ENCODE data around the gene PLXDC2. TPM values are rescaled to one million over a fixed set of nuclear protein-coding genes. Genes with fewer than 3 reads are reported as not detected.

The PLXDC2 gene
- total RNA-seq, 1 experiment from 2014 or later: 2.8 TPM

GRCh38 chr10:19857876-19858275, 41.6 kb downstream of the PLXDC2 start:
- no peak for DNase-seq (ENCODE audit: low read depth)

GRCh38 chr10:19860107-19860506, 43.9 kb downstream of the PLXDC2 start:
- no peak for DNase-seq (ENCODE audit: low read depth)

- DNase-seq (ENCODE audit: low read depth): no peak
Measured at GRCh38 chr10:19862811-19863515, 46.7 kb downstream of the PLXDC2 start.

GRCh38 chr10:19865676-19866075, 49.4 kb downstream of the PLXDC2 start:
- no peak for DNase-seq (ENCODE audit: low read depth)

GRCh38 chr10:19869370-19869769, 53.1 kb downstream of the PLXDC2 start:
- no peak for DNase-seq (ENCODE audit: low read depth)

- DNase-seq (ENCODE audit: low read depth): no peak
Measured at GRCh38 chr10:19872504-19873271, 56.5 kb downstream of the PLXDC2 start.

- no peak for DNase-seq (ENCODE audit: low read depth)
Measured at GRCh38 chr10:19874190-19874589, 58.0 kb downstream of the PLXDC2 start.

- DNase-seq (ENCODE audit: low read depth): peak; percentile 18
Measured at GRCh38 chr10:19874791-19875190, 58.6 kb downstream of the PLXDC2 start.

GRCh38 chr10:19876570-19876969, 60.3 kb downstream of the PLXDC2 start:
- DNase-seq (ENCODE audit: low read depth): no peak

GRCh38 chr10:19877466-19878255, 61.4 kb downstream of the PLXDC2 start:
- DNase-seq (ENCODE audit: low read depth): no peak

- no peak for DNase-seq (ENCODE audit: low read depth)
Measured at GRCh38 chr10:19882621-19883020, 66.4 kb downstream of the PLXDC2 start.

GRCh38 chr10:19888061-19888660, 71.9 kb downstream of the PLXDC2 start:
- DNase-seq (ENCODE audit: low read depth): no peak

GRCh38 chr10:19889256-19889655, 73.0 kb downstream of the PLXDC2 start:
- DNase-seq (ENCODE audit: low read depth): peak; percentile 38

GRCh38 chr10:19891429-19891828, 75.2 kb downstream of the PLXDC2 start:
- DNase-seq (ENCODE audit: low read depth): no peak

- no peak for DNase-seq (ENCODE audit: low read depth)
Measured at GRCh38 chr10:19892270-19892669, 76.0 kb downstream of the PLXDC2 start.

GRCh38 chr10:19892677-19893076, 76.4 kb downstream of the PLXDC2 start:
- DNase-seq (ENCODE audit: low read depth): no peak

GRCh38 chr10:19895500-19895899, 79.3 kb downstream of the PLXDC2 start:
- no peak for DNase-seq (ENCODE audit: low read depth)

GRCh38 chr10:19902456-19902855, 86.2 kb downstream of the PLXDC2 start:
- DNase-seq (ENCODE audit: low read depth): no peak

- peak; percentile 59 for DNase-seq (ENCODE audit: low read depth)
Measured at GRCh38 chr10:19904202-19904661, 88.0 kb downstream of the PLXDC2 start.

GRCh38 chr10:19906108-19906791, 90.0 kb downstream of the PLXDC2 start:
- DNase-seq (ENCODE audit: low read depth): no peak

- DNase-seq (ENCODE audit: low read depth): peak; percentile 61
Measured at GRCh38 chr10:19908991-19909696, 92.9 kb downstream of the PLXDC2 start.
